Breast epithelium (tissue), 4 donors: ENCODE measurements around the gene HNRNPAB. TPM values are rescaled to one million over a fixed set of nuclear protein-coding genes. Genes with fewer than 3 reads are reported as not detected.

Source experiments
- DNase-seq, 2 donors: peaks; one replicate each; pipeline ENCODE4 v3.0.0-alpha.2; 2019; ENCODE audit warnings: low spot score in 2 of 2
- H3K27ac ChIP-seq, 2 donors: fragments of 200-600 bp; sonication (generic) in 1 of 2; one replicate each; pipeline ENCODE4 v1.5.1; 2016 to 2019; ENCODE audit warnings: mild to moderate bottlenecking in 1 of 2
- H3K27me3 ChIP-seq, 2 donors: fragments of 200-600 bp; sonication (generic) in 1 of 2; one replicate each; pipeline versions ENCODE4 v1.5.1 to v1.6.0; 2017 to 2019; ENCODE audit warnings: control low read depth in 1 of 2, mild to moderate bottlenecking in 1 of 2
- H3K36me3 ChIP-seq: fragments of 200-600 bp; one replicate; pipeline ENCODE4 v1.5.1; 2019
- H3K4me1 ChIP-seq, 2 donors: fragments of 200-600 bp; sonication (generic); one replicate each; pipeline ENCODE4 v1.5.1; 2016 to 2019; ENCODE audit warnings: control low read depth in 1 of 2
- H3K4me3 ChIP-seq, 3 donors: fragments of 200-600 bp; sonication (generic); 1 replicate in 2 of 3; 2 replicates in 1 of 3; pipeline ENCODE4 v1.5.1; 2016 to 2019; ENCODE audit warnings: mild to moderate bottlenecking in 3 of 3, moderate library complexity in 2 of 3
- H3K9me3 ChIP-seq, 2 donors: fragments of 200-600 bp; sonication (generic) in 1 of 2; one replicate each; pipeline ENCODE4 v1.5.1; 2016 to 2019; ENCODE audit warnings: control low read depth in 1 of 2
- POLR2A ChIP-seq: fragments of 450-650 bp; IDR thresholded peaks from one replicate; pipeline ENCODE4 v1.6.1; 2016; ENCODE audit warnings: antibody characterized with exemption, mild to moderate bottlenecking, moderate library complexity
- POLR2AphosphoS5 ChIP-seq, 3 donors: sonication (generic); formaldehyde crosslinking; IDR thresholded peaks; one replicate each; pipeline ENCODE4 v1.6.1; 2017; ENCODE audit warnings: antibody characterized with exemption in 3 of 3
- intact Hi-C: fragments of 100-400 bp; cut with DNase I; formaldehyde crosslinking; loops from one replicate; pipeline ENCODE4 v1.15.1; 2023; ENCODE audit warnings: low total_unique reads
- total RNA-seq, 3 donors: library from RNA; depleted of rRNA; stranded (reverse); fragments of >200 nt; gene quantifications; one replicate each; pipeline ENCODE4 v1.1.0, GENCODE V29; 2016
- TF ChIP-seq, protein P1 (sequence below), 3 donors: fragments of 450-650 bp; IDR thresholded peaks; one replicate each; pipeline ENCODE4 v1.5.1; 2016 to 2017; ENCODE audit warnings: antibody characterized with exemption in 3 of 3, mild to moderate bottlenecking in 3 of 3, moderate library complexity in 3 of 3

Gene HNRNPAB
- 10 to 100 TPM; 56.3 to 90.5 (median 68.9) TPM for total RNA-seq

DNA sequence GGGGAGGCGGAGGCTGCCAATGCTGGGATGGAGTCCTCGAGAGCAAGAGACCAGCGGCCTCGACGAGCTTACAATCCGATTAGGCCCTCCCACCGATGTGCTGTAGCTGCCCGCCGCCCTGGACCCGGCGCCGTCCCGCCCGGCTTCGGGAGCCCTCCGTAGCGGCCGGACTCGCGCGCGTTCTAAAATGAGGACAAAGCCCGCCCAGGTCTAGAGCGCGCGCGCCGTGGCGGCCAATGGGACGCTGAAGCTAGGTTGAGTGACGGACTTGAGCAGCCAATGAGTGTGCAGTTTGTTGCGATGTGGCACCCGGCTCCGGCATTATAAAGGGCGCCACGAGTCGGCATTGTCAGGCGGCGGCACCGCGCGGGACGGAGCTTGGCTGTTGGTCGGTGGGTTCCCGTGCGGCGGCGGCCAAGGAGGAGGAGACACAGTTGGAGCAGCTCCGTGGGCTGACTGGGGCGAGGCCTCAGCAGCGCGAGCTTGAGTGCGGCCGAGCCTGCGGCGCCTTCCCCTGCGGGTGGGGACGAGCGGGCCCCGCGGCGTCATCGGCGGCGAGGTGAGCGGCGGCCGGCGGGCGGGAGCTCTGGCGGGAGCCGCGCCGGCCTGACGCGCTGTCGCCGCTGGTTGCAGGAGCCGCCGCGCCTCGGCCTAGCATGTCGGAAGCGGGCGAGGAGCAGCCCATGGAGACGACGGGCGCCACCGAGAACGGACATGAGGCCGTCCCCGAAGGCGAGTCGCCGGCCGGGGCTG is at the start of gene HNRNPAB:
HNRNPAB (plus strand) TSS at position 352 of the 753 bp plus-strand sequence; CDS start at position 657, 305 bp downstream.
- peak; percentile 98 to 100 (median 99) for TF ChIP-seq POLR2AphosphoS5 (IDR thresholded peaks at IDR 0.05)
- TF ChIP-seq, protein P1, sequence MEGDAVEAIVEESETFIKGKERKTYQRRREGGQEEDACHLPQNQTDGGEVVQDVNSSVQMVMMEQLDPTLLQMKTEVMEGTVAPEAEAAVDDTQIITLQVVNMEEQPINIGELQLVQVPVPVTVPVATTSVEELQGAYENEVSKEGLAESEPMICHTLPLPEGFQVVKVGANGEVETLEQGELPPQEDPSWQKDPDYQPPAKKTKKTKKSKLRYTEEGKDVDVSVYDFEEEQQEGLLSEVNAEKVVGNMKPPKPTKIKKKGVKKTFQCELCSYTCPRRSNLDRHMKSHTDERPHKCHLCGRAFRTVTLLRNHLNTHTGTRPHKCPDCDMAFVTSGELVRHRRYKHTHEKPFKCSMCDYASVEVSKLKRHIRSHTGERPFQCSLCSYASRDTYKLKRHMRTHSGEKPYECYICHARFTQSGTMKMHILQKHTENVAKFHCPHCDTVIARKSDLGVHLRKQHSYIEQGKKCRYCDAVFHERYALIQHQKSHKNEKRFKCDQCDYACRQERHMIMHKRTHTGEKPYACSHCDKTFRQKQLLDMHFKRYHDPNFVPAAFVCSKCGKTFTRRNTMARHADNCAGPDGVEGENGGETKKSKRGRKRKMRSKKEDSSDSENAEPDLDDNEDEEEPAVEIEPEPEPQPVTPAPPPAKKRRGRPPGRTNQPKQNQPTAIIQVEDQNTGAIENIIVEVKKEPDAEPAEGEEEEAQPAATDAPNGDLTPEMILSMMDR (IDR thresholded peaks at IDR 0.05) = no peak
- TF ChIP-seq POLR2A = peak; percentile 99
- Histone ChIP-seq H3K4me1 (peaks cover 11 to 17% of the 10 kb centered on the region in 2 donors), H3K4me3 (peak within 1 kb of the TSS; percentile 88 to 99 (median 94)), H3K36me3 (peaks cover 3% of the 10 kb centered on the region), H3K9me3 (no peaks in the 10 kb centered on the region), H3K27me3 (no peaks in the 10 kb centered on the region), H3K27ac (peak within 1 kb of the TSS; percentile 89 to 92)
- DNase-seq = peak; percentile 96 to 98
- intact Hi-C loops = no loop called here

DNA sequence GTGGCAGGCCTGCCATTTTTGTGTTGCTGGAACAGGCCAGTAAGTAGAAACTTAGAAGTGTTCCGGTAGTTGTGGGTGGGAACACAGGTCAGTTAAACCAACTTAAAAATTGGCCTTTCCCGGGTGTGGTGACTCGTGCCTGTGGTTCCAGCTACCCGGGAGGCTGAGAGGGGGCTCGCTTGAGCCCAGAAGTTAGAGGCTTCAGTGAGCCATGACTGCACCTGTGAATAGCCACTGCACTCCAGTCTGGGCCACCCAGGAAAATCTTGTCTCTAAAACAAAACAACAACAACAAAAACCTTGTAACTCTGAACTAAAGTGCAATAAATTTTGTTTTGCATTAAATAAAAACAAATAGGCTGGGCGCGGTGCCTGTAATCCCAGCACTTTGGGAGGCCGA is 49.3 kb upstream of the HNRNPAB start:
- TF ChIP-seq, protein P1 (IDR thresholded peaks at IDR 0.05) = no peak
- TF ChIP-seq POLR2AphosphoS5 (IDR thresholded peaks at IDR 0.05) (no peak), POLR2A (no peak)
- intact Hi-C loops = no loop called here
- Histone ChIP-seq H3K9me3 (no peaks in the 10 kb centered on the region), H3K4me1 (peaks cover 0 to 5% of the 10 kb centered on the region in 2 donors), H3K27ac (no peak overlapping the region), H3K4me3 (no peak overlapping the region), H3K36me3 (no peaks in the 10 kb centered on the region), H3K27me3 (no peaks in the 10 kb centered on the region)
- DNase-seq = no peak

DNA sequence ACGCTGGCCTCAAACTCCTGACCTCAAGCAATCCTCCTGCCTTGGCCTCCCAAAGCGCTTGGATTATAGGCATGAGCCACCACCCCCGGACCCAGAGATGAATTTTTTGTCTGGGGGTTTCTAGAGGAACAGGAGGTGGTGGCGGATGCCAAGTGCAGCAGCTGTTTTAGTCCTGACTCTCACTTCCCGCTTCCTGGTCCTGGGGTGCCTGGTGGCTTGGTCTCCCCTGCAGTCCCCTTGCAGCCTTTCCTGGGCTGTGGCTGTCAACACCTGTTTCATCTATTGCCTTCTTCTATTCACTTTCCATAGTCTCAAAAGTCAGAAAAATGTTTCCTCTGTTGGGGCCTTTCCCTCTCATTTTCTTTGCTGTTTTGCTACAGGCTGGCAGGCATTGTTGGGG is 44.2 kb upstream of the HNRNPAB start:
- Histone ChIP-seq H3K27me3 (no peaks in the 10 kb centered on the region), H3K36me3 (no peaks in the 10 kb centered on the region), H3K4me3 (no peak overlapping the region), H3K4me1 (no peaks in the 10 kb centered on the region), H3K27ac (no peak overlapping the region), H3K9me3 (no peaks in the 10 kb centered on the region)
- TF ChIP-seq POLR2A (no peak), POLR2AphosphoS5 (IDR thresholded peaks at IDR 0.05) (no peak)
- TF ChIP-seq, protein P1 (IDR thresholded peaks at IDR 0.05) = no peak
- intact Hi-C loops = no loop called here
- DNase-seq = no peak

DNA sequence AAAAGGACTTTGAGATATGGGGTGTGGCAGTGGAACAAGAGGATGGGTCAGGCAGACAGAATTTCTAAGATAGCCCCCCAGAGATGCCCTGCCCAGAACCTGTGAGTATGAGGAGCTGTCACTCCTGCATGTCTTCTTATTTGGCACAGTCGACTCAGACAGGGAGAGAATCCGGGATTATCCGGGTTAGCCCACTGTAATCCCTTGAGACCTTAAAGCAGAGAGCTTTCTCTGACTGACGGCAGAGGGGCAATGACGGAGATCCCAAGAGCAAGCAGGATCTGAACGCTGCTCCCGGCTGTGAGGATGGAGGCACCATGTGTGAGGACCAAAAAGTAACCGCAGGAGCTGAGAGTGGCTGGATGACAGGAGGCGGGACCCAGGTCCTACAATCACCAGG is 41.9 kb upstream of the HNRNPAB start:
- Histone ChIP-seq H3K9me3 (no peaks in the 10 kb centered on the region), H3K36me3 (no peaks in the 10 kb centered on the region), H3K27me3 (no peaks in the 10 kb centered on the region), H3K4me1 (no peaks in the 10 kb centered on the region), H3K4me3 (no peak overlapping the region), H3K27ac (no peak overlapping the region)
- intact Hi-C loops = no loop called here
- no peak for DNase-seq
- TF ChIP-seq, protein P1 (IDR thresholded peaks at IDR 0.05) = no peak
- TF ChIP-seq POLR2A = no peak
